Measurements from ENCODE around the gene MORC3.

GRCh38 chr21:36330904-36331303 lies 10.9 kb downstream of the MORC3 start:
- TF ChIP-seq POLR2A (IDR thresholded peaks at IDR 0.05) (no peak), CTCF (IDR thresholded peaks at IDR 0.05) (peak; percentile 50 to 71 (median 64)), POLR2AphosphoS5 (IDR thresholded peaks at IDR 0.05) (no peak), EP300 (IDR thresholded peaks at IDR 0.05) (no peak)
